Right ventricle myocardium superior (tissue), 1 donor: ENCODE measurements around the gene PPIH. TPM values are rescaled to one million over a fixed set of nuclear protein-coding genes. Genes with fewer than 3 reads are reported as not detected.
"Not testable (repeated sequence)": the region's sequence is repeated elsewhere in the genome, so short reads cannot be mapped to it uniquely, and the experiment has no call there.

Source experiments
- ATAC-seq: fragments of 200-7000 bp; cut with Tn5 transposase; one replicate; pipeline ENCODE4 v1.9.1; 2020; ENCODE audit warnings: mild to moderate bottlenecking; ENCODE audit not compliant: poor library complexity
- DNase-seq: peaks from one replicate; pipeline ENCODE4 v3.0.0-alpha.2; 2020
- intact Hi-C: fragments of 100-400 bp; cut with DNase I; formaldehyde crosslinking; loops from one replicate; pipeline ENCODE4 v1.11.2; 2022
- total RNA-seq: library from RNA; stranded (reverse); fragmentation: NEBNext Ultra II Directional; extraction: Animal tissue kit (Norgen Biotek cat#: 25700); gene quantifications from one replicate; pipeline ENCODE4 v1.2.1, GENCODE V29; 2021
- donor health status: DM: no; HTN: yes; CAD: no; lungs with severe emphysema.

PPIH gene
- total RNA-seq, 1 donor from 2014 or later = 17.6 TPM

GRCh38 chr1:42721926-42722325, 63.7 kb downstream of the PPIH start:
- DNase-seq (no peak), ATAC-seq (no peak)
- intact Hi-C loops = no loop called here

GRCh38 chr1:42722403-42722802, 64.2 kb downstream of the PPIH start:
- not testable (repeated sequence) for DNase-seq

GRCh38 chr1:42723511-42723910, 65.3 kb downstream of the PPIH start:
- DNase-seq (no peak), ATAC-seq (no peak)
- intact Hi-C loops = no loop called here

More at GRCh38 chr1:42722403-42722802, 64.2 kb downstream of the PPIH start:
- ATAC-seq, intact Hi-C loops: not testable (repeated sequence)

GRCh38 chr1:42725820-42726219, 67.6 kb downstream of the PPIH start:
- intact Hi-C loops, DNase-seq, ATAC-seq: not testable (repeated sequence)

Other genes with a start within 250 kb of the PPIH start
- gene ZMYND12, start 202.4 kb upstream of the PPIH start, total RNA-seq = 0.78 TPM
- gene PPCS, start 201.9 kb upstream of the PPIH start, total RNA-seq = 30.2 TPM
- gene CCDC30, start 195.1 kb upstream of the PPIH start, total RNA-seq = 1.5 TPM
- gene YBX1, start 24.0 kb downstream of the PPIH start, total RNA-seq = 800 TPM
- not detected for gene CLDN19, start 81.8 kb downstream of the PPIH start, total RNA-seq
- gene P3H1, start 108.6 kb downstream of the PPIH start, total RNA-seq = 6.7 TPM
- 7.6 TPM for gene C1orf50, start 108.8 kb downstream of the PPIH start, total RNA-seq
- gene TMEM269, start 126.6 kb downstream of the PPIH start, total RNA-seq = not detected
- 3.6 TPM for gene ERMAP, start 158.7 kb downstream of the PPIH start, total RNA-seq
- 9.6 TPM for gene SVBP, start 159.0 kb downstream of the PPIH start, total RNA-seq
- gene ZNF691, start 188.2 kb downstream of the PPIH start, total RNA-seq = 8.5 TPM